DMS153 (cell line): Measurements from ENCODE around the gene ATP9A.
"Not testable (repeated sequence)": the region's sequence is repeated elsewhere in the genome, so short reads cannot be mapped to it uniquely, and the experiment has no call there.

Experiments used
- DNase-seq: peaks from one replicate; lab custom pipeline; 2025; lab: John Stamatoyannopoulos, UW

Gene ATP9A

DNA sequence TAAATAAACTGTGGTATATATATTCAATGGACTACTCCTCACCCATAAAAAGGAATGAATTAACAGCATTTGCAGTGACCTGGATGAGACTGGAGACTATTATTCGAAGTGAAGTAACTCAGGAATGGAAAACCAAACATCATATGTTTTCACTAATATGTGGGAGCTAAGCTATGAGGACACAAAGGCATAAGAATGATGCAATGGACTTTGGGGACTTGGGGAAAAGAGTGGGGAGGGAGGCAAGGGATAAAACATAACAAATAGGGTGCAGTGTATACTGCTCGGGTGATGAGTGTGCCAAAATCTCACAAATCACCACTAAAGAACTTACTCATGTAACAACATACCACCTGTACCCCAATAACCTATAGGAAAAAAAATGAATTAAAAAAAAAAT, 45.2 kb downstream of the ATP9A start:
- not testable (repeated sequence) for DNase-seq

DNA sequence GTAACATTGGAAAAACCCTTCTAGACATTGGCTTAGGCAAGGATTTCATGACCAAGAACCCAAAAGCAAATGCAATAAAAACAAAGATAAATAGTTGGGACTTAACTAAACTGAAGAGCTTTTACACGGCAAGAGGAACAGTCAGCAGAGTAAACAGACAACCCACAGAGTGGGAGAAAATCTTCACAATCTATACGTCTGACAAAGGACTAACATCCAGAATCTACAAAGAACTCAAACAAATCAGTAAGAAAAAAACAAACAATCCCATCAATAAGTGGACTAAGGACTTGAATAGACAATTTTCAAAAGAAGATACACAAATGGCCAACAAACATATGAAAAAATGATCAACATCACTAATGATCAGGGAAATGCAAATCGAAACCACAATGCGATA, 45.9 kb downstream of the ATP9A start:
- not testable (repeated sequence) for DNase-seq

DNA sequence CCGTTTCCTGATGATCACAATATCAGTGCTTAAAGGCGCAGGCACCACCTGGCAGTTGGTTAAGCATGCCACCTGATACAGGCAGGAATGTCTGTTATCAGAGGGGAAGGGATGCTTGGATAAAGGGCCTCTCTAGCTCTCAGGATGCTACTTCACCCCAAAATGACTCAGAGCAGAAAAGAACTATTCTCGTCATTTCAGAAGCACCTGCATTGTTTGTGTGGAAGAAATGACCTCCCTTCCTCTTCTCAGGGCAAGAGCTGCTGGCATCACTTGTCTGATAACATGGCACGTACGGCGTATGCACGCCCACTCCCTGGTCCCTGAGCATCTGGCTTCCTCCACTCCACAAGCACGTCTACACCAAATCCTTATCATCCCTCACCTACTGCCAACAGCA, 47.3 kb downstream of the ATP9A start:
- no peak for DNase-seq

DNA sequence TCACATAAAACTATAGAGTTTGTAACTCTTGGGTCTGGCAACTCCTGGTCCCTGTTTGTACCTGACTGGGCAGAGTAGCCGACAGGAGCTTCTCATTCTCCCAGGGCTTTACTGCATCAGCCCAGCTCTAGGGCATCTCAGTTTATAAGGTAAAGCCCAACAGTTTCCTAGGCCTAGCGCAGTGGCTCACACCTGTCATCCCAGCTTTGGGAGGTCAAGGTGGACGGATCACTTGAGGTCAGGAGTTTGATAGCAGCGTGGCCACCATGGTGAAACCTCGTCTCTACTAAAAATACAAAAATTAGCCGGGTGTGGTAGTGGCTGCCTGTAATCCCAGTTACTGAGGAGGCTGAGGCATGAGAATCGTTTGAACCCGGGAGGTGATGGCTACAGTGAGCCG, 47.8 kb downstream of the ATP9A start:
- DNase-seq = no peak

DNA sequence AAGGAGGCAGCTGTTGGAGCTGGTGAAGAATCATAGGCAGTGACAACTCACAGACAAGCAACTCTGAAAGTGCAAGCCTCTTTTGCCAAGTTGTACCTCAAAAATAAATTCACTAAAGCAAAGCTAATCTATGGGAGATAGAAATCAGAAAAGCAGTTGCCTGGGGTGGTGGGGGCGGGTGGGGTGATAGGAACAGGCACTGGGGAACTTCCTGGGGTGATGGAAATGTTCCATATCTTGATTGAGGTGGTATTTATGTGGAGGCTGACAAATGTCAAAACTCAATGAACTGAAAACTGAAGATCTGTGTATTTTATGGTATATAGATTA, 52.4 kb downstream of the ATP9A start:
- no peak for DNase-seq

DNA sequence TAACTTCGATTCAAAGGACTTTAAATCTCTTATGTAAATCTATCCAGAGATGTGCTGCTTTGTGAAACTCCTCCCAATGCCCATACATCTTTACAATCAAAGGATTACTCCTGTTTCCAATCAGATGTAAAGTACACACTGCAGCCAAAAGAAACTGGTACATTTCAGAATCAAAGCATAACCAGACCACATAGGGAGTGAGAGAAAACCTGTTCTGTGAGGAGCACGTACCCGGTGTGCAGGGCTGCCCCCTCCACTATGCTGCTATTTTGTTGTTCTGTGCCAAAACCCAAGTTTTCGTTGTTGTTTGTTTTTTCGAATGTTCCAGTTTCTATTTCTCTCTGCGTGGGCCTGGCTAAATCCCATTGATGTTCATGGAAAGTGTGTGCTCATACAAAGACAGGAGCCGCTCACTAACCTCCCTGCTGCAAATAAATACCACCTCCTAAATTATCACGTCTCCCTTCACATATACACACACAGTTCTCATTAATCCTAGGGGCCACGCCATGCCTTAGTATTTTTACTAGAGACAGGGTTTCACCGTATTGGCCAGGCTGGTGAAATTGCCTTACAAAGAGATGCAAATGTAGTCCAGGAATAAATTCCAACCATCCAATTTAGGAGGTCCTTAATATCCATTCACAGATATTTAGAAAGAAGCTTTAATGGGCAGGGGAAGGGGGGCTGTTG, 52.9 kb downstream of the ATP9A start:
- no peak for DNase-seq

DNA sequence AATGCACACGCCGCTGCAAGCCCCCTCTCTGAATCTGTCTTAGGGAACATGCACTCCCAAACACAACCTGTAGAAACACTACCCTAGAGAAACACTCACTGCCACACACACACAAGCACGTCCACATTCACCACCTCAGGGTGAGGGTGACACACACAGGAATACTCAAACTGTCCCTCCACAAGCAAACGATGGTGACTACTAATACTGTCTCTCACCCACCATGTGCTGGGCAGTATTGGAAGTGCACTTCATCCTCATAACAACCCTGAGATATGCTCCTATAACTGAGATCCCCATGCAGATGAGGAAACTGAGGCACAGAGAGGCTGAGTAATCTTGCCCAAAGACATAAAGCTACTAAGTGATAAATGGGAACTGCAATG, 55.0 kb downstream of the ATP9A start:
- no peak for DNase-seq

DNA sequence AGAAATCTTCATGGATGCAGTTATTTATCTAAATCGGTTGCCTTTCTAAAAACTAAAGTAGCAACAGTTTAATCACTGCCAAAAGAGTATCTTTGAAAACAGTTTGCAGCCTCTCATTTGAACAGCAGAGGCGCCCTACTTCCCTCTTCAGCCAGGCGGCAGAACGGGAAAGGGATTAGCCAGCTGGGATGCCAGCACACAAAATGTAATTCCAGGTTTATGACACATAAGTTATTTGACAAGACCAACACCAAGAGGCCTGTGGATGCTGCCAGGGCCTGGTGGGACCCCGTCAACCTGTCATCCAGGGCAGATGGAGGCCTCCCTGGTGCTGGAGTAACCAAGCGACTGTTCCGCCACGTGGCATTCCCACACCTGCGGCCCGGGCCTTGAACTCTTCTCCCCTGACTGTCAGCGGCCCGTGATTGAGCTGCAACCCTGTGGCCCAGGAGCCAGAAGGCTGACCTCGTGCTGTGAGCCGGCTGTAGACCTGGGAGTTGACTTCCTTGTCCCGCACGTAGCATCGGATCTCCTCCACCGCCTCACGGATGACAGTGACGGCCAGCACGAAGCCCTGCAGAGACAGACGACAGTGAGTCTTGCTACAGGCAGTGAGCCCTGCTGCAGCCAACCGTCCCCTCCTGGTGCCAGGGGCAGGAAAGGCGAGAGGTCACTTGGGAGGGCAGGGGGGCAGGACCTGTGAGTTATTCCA, 55.5 kb downstream of the ATP9A start:
- DNase-seq = no peak

DNA sequence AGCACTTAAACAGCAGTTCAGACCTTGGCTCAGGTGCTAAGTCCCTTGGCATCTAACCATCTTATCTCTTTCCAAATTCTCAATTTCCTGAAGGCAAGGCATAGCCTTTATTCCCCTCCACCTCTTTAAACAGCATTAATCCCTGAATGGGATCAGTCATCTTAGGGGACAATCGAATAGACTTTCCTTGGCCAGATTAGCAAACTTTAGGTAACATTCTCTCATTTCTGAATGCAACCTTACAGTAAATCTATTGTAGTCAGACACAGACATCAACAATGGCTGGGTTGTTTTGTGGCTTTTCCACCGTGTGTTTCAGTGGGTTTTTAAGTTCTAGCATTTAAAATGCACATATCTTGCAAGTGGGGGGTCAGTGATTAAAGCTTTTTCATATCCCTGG, 56.8 kb downstream of the ATP9A start:
- DNase-seq = no peak

DNA sequence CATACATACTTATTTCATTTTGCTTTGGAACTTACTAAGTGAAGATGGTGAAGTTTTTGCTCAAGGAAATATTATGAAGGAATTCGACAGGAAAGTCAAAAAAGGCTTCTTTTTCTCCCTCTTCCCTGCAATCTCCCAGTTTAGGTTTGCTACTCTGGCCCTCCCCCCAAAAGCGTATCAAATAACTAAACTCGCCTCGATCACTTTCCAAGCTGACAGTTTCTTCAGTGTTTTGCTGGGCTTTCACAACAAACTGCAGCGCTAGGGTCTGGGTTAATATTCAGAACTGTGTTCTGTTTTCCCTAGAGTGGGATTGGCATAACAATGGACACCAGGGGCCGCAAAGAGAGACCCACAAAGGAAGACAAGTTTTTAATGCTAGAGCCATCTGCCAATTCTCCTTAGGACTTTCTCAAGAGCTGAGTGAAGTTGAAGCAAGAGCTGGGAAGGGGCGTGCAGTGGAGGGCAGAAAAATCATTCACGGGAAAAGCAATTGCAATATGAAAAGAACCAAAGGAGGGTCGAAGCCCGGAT, 57.8 kb downstream of the ATP9A start:
- no peak for DNase-seq

DNA sequence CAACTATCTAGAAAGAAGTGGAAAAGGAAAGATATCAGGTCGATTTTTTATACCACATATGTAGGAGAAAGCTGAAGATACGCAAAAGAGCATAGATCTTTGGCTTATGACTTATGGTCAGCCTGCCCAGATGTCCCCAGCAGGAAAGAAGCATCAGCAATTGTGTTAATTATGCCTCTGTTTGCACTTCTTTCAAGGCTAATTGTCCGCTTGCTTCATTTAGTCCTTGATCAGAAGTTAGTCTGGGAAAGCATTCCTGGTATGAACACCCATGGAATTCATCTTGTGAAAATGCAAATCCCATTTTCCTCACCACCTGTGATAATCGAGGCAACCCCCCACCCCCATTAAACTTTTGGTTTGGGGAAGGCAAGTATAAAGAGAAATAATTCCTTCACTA, 62.8 kb downstream of the ATP9A start:
- no peak for DNase-seq

DNA sequence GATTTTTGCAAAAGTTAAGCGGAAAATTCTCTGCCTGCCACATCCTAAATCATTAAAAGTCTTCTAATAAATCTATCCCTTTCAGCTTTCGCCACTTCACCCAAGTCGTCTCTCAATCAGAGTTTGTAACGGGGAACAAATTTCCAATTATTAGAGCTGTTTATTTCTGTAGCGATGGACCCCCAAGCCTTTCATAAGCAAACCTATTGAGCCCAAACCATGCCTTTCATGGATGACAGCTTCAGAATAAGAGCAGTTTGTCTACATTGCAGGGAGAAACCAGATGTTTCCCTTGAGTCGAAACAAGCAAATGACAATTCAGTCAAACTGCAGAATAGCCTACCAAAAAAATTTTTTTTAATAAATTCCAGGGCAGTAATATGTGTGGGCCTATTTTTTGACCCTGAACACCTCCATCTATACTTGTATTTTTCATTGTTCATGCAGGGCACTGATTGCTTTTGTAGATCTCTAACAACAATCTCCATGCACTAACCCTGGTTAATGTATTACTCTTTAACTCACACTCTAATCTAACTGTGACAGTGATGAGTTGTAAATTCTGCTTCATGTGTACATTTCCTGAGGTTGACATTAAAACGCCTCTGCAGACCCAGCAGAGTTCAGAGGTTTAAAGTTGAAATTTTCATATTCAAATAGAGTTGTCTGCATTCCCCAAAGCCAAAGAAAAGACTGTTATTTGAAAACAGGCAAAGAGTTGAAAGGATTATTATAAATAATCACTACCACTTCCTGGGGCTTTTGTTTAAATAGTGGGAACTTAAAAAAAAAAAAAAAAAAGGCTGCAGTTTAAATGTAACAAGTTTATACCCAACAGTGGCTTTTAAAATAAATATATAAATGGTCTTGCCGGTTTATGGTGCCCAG, 64.5 kb downstream of the ATP9A start:
- DNase-seq = no peak

DNA sequence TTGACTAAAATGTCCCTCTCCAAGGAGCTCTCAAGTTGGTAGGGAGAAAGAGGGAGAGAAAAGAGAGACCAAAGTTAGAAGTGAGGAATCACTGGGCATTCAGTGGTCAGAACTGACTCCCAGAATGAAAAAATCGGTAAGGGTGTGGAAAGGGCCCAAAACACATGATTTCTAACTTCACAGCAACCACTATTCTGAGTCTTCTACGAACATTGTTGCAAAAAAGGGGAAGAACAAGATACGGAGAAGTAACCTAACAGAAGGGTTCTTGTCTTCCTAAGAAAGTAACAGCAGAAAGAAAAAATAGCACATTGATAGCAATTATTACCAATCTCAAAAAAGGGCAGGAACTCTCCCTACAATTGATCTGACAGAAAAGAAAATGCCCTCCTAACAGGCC, 65.6 kb downstream of the ATP9A start:
- no peak for DNase-seq

DNA sequence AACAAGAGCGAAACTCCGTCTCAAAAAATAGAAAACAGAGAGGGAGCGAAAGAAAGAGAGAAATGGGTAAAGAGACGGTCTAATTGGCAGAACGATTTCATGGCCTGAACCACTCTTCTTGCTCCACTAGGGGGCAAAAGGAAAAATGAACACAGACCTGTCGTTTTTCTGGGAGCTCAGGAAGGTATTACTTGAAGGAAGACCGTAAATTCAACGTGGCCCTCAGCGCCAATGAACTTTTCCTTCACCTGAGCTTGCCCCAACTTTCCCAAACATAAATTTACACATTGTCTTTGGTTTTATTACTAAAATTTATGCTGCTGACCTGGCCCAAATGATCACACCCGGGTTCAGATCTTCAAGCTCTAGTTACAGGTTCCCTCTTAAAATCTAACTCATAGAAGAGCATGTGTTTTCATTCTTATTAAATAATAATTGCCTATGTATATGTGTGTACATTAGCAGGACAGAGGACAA, 67.3 kb downstream of the ATP9A start:
- DNase-seq = no peak

DNA sequence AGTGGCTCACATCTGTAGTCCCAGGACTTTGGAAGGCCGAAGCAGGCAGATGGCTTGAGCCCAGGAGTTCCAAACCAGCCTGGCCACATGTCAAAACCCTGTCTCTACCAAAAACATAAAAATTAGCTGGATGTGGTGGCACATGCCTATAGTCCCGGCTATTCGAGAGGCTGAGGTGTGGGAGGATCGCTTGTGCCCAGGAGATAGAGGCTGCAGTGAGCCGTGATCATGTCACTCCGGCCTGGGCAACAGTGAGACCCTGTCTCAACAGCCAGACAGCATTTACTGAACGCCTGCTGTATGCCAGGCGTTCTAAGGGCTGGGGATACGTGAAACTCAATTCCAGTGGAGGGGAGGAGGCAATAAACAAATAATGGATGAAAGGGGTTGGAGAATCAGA, 69.9 kb downstream of the ATP9A start:
- DNase-seq = no peak

DNA sequence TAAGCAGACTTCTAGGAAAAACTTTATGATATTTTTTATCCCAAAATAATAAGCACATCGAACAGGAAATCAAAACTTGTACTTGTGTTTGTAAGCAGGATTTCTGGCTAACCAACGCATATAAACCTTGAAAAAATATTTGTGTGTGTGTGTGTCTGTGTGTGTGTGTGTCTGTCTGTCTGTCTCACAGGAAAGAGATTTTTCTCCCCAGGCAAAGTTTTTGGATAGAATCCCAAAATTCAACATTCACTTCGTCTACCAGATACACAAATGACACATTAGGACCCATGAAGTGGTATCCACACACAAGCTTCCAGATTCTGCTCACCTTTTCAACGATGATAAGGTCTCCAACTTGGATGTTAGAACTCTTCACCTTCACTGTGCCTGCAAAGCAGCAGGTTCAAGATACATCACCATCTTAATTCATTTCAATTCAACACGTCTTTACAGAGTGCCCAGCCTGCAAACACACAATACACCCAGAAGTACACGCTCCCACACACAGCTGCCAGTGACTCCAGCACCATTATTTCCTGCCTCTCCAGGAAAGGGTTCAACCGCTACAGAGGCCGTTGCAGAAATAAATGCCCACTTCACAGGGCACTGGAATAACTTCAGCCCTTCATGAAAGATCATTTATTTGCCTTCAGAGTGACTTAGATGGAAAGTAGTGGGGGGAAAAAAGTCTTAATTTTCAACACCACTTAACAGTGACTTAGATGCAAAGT, 70.9 kb downstream of the ATP9A start:
- DNase-seq = peak; percentile 22

DNA sequence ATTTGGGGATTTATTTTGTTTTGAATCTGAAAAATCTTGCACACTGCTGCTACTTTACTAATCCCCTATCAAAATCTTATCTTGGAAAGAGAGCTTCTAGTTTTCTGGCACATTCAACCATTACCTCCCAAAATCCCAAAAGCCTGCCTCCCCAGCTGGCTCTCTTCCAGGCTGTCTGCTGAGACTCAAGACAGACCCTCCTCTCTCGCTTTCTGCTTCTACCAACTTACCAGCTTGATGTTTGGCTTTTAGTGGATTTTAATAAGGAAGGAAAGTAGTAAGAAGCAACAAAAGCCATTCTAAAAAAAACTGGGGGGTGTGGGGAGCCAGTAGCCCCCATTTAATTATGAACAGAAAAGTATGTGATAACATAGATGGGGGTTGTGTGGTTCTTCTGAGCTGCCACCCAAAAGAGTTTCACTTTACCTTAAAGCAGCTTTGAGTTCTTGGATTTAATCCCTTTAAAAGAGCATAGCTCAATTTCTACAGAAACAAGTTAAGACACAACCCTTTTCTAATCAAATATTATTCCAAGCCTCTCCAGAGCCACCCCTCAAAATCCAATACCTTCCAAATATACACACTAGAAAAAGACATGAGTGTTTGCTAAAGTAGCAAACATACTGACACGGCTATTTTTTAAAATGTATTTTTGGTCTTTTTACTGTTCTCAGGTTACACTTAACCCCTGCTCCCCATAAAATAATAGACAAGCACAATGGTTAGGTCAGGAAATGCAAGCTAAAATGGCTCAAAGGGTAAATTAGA, 71.7 kb downstream of the ATP9A start:
- peak; percentile 57 for DNase-seq

DNA sequence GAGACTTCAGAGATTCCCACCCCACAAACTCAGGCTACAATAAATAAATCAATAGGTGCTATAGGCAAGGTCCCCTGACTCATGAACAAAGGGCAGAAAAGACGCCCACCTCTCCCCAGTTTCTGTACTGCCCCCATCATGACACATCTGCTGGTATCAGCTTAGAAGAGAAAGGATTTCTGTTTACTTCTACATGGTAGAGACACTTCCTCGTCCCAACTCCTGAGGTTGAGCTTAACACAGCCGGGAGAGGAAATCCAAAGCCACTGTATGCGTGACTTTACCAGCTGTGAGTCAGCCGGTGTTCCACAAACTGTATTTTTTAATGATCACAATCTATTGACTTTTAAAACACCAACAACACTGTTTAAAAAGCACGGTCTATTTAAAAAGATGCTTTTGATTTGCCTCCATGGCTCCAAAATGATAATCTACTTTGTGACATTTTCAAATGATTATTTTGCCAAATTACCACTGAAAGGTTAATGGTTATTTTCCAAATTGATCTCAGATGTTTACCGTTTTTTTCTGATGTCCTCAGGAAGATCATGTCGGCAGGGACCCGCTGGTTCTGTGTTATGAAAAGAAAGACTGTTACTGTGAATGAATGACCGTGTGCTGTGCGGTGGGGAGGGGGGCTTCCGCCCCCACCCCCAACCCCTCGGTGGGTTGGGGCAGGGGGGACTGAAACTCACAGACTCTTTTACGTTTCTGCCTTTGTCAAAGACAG, 72.5 kb downstream of the ATP9A start:
- DNase-seq = peak; percentile 53

DNA sequence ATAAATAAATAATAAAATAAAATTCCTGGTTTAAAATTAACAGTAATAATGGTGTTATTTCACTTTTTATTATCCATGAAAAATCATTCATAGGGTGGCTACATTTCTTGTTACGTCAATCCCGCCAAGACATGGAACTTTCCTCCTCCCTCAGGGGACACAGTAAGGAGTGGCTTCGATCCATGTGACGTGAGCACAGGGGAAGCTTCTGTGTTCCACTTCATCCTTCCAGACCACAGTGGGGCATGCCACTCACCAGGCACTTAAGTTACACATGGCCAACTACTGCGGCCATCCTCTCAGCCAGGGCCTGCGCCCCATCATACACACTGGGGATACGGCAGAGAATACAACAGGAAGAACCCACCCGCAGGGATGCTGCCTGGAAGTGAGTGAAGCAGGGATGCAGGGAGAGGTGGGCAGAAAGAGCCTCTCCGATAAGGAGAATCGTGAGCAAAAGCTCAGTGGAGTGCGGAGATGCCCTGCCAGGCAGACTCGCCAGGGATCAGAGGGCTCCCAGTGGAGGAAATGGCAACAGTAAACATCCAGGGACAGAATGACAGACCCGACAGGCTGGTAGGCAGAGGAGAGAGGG, 75.3 kb downstream of the ATP9A start:
- DNase-seq = no peak

DNA sequence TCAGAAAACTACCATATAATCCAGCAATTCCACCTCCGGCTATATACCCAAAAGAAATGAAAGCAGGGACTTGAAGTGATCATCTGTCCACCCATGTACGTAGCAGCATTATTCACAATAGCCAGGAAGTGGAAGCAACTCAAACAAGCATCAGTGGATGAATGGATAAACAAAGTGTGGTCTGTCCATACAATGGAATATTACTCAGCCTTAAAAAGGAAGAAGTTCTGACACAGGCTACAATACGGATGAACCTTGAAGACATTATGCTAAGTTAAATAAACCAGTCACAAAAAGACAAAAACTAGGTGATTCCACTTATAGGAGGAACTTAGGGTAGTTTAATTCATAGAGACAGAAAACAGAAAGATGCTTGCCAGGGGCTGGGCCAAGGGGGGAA, 76.5 kb downstream of the ATP9A start:
- no peak for DNase-seq
